Peyer's patch (tissue), 4 donors: ENCODE results near the gene DYRK1A.

Source experiments
- CTCF ChIP-seq, 6 experiments: fragments of 450-650 bp in 4 of 6; fragments of 200-600 bp in 2 of 6; sonication (generic) in 1 of 6; IDR thresholded peaks; one replicate each; pipeline ENCODE4 v1.5.1; 2017 to 2019; ENCODE audit warnings: antibody characterized with exemption in 6 of 6, mild to moderate bottlenecking in 3 of 6, moderate library complexity in 1 of 6
- POLR2A ChIP-seq, 2 donors: fragments of 450-650 bp; IDR thresholded peaks; one replicate each; pipeline ENCODE4 v1.5.1; 2017; ENCODE audit warnings: antibody characterized with exemption in 2 of 2, mild to moderate bottlenecking in 2 of 2, moderate library complexity in 2 of 2

GRCh38 chr21:37490084-37490483, 123.5 kb downstream of the DYRK1A start:
- TF ChIP-seq CTCF (IDR thresholded peaks at IDR 0.05) (no peak), POLR2A (IDR thresholded peaks at IDR 0.05) (no peak)
